Choroid plexus epithelial cell (primary cell): ENCODE data around the gene NR2F1.
A peak's percentile ranks its signal among the peaks of the same experiment; 100 is the strongest.

ENCODE experiments used
- DNase-seq: peaks from one replicate; pipeline ENCODE4 v3.0.0-alpha.2; 2010; ENCODE audit warnings: low read depth
- H3K4me3 ChIP-seq: 2 replicates; pipeline ENCODE4 v1.5.1; 2011; ENCODE audit warnings: low read depth, mild to moderate bottlenecking, control low read depth, low read length, moderate library complexity
- CTCF ChIP-seq: conservative IDR thresholded peaks from 2 replicates; pipeline ENCODE4 v1.5.1; 2011; ENCODE audit warnings: low read depth, mild to moderate bottlenecking, control low read depth, inconsistent platforms, low read length, moderate library complexity

The NR2F1 gene

DNA sequence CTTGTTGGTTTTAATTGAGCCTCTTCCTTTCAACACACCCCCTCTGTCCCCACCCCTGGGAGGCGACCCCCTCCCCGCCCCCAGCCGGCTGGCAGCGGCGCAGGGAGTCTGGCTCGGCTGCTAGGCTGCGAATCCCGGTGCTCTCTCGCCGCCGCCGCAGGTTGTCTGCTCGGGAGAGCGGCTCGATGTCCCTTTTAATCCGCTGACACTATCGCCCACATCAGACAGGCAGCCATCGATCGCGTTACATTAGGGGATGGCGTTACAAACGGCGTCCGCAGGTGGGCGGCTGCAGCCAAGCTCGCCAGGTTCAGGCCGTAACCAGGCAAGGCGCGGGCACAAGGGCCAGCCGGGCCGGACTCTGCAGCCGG, 3.3 kb upstream of the NR2F1 start:
- peak; percentile 65 for DNase-seq
- peak overlapping the region; percentile 69 for H3K4me3 ChIP-seq
- no peak for TF ChIP-seq CTCF

DNA sequence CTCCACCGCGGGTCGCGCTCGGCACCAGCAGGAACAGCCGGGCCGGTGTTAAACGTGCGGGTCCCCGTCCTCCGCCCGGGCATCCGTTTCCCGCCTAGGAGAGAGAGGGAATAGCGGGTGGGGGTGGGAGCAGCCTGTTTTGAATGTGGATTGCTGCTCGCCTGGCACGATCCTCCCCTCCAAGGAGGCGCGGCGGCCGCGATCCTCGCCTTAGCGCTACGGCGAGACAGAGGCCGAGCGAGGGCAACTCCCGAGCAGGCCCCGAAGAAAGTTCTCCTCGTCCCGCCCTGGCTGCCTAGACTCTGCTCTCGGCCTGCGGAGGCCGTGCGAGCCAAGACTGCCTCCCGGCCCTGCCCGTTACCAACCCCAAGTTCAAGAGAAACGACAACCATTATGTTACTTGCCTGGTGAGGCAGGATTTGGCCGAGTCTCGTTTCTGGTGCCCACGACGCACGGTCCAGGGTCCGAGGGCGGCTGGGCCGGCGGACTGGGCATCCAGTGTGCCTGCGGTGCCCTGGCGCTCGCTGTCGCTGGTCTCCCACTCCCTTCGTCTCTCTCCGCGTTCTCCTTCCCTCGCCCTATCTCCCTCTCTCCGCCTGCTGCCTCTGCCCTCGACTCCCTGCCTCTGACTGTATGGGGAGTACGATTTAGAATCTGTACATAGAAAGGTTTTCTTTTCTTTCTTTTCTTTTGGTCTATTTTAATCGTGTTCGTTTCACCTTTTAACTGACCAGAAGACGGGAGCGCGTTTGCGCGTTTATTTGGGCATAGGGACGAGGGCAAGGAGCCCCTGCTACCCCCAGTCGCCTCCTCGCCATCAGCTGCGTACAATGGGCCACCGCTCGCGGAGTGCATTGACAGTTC, 2.7 kb upstream of the NR2F1 start:
- peak; percentile 56 for DNase-seq
- H3K4me3 ChIP-seq: peak overlapping the region; percentile 69
- TF ChIP-seq CTCF: no peak

DNA sequence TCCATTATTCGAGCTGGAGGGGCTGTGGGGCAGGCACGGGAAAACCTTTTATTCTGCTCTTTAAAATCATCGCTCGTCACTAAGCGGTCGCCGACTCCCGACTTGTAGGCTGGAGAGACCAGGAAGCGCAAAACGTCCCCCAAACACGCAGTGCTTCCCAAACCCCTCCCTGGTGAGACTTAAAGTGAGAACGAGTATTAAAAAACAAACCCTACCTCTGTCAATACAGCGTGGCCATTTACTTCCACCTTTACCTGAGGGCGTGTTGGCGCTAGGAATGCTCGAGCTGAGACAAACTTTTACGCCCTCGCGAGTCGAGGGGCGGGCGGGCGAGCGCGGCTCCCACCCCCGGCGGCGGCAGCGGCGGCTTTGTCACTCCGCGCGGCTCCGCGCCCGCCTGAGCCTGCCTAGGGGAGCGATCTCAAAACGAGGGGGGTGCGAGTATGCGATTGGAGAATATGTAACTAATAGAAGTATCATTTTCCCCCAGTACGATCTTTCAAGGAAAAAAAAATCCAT, 2.0 kb upstream of the NR2F1 start, which contains the start of gene NR2F1-AS1:
NR2F1-AS1 (minus strand) TSS at position 293 of the 519 bp plus-strand sequence.
- peak; percentile 59 for DNase-seq
- TF ChIP-seq CTCF: no peak
- peak within 1 kb of the TSS; percentile 69 for H3K4me3 ChIP-seq

- TF ChIP-seq CTCF: no peak
- H3K4me3 ChIP-seq: peak overlapping the region; percentile 69
- DNase-seq: no peak
Measured at GRCh38 chr5:93582167-93582462, 907 bp upstream of the NR2F1 start.

DNA sequence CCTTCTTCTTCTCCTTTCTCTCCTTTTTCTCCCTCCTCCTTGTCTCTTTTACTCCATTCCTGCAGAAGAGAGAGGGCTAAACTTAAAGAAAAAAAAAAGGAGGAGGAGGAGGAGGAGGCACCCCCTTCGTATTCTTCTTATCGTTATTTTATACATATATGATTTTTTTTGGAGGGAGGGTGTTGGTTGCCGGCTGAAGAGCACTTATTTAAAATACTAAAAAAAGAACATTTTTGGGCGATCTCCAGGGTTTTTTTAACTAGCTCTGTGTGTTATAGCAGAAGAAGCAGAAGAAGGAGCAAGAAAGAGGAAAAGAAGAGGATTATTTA, 381 bp downstream of the NR2F1 start:
- peak; percentile 78 for DNase-seq
- TF ChIP-seq CTCF: no peak
- H3K4me3 ChIP-seq: peak overlapping the region; percentile 69

GRCh38 chr5:93583768-93584595, 960 bp downstream of the NR2F1 start:
- DNase-seq: no peak
- TF ChIP-seq CTCF: no peak
- H3K4me3 ChIP-seq: peak overlapping the region; percentile 69
